Naive thymus-derived CD8-positive, alpha-beta T cell (primary cell): ENCODE data around the gene TCEAL9. TPM values are rescaled to one million over a fixed set of nuclear protein-coding genes. Genes with fewer than 3 reads are reported as not detected.

Experiments used
- ATAC-seq, 2 donors: fragments of 150-1000 bp; cut with Tn5 transposase in 1 of 2; sonication (Bioruptor Pico), chemical (Tn5 transposase) in 1 of 2; 1 replicate in 1 of 2; 2 replicates in 1 of 2; pipeline ENCODE4 v1.10.0; 2021; ENCODE audit warnings: mild to moderate bottlenecking in 2 of 2, moderate library complexity in 2 of 2
- POLR2A ChIA-PET: fragments of 350-600 bp; sonication (Branson Sonifier 250); formaldehyde crosslinking; loops from one replicate; lab custom pipeline; 2021; ENCODE audit warnings: antibody characterized with exemption; lab: Charles Lee
- DNase-seq, 10 donors: peaks; one replicate each; pipeline versions ENCODE4 v3.0.0 to v3.0.0-alpha.2; 2020 to 2022
- H3K27ac Mint-ChIP-seq, 10 donors: one replicate each; pipeline ENCODE4 v1.8.0; 2020 to 2022; ENCODE audit warnings: mild to moderate bottlenecking in 10 of 10, mixed read lengths in 10 of 10, moderate library complexity in 4 of 10, inconsistent platforms in 1 of 10
- H3K27me3 Mint-ChIP-seq, 5 donors: one replicate each; pipeline ENCODE4 v1.8.0; 2021 to 2022; ENCODE audit warnings: mixed read lengths in 5 of 5
- H3K36me3 Mint-ChIP-seq, 3 donors: one replicate each; pipeline ENCODE4 v1.8.0; 2020 to 2022; ENCODE audit warnings: mixed read lengths in 3 of 3, mild to moderate bottlenecking in 2 of 3, inconsistent platforms in 1 of 3
- H3K4me1 Mint-ChIP-seq, 4 donors: one replicate each; pipeline ENCODE4 v1.8.0; 2021 to 2022; ENCODE audit warnings: mixed read lengths in 4 of 4
- H3K4me3 Mint-ChIP-seq, 10 donors: one replicate each; pipeline ENCODE4 v1.8.0; 2020 to 2022; ENCODE audit warnings: mild to moderate bottlenecking in 10 of 10, mixed read lengths in 10 of 10, moderate library complexity in 6 of 10, inconsistent platforms in 1 of 10
- H3K9me3 Mint-ChIP-seq, 9 donors: one replicate each; pipeline ENCODE4 v1.8.0; 2020 to 2022; ENCODE audit warnings: mixed read lengths in 9 of 9, mild to moderate bottlenecking in 3 of 9, inconsistent platforms in 1 of 9, moderate library complexity in 1 of 9
- polyA plus RNA-seq, 3 donors: library from polyadenylated mRNA; unstranded; fragments of 300-500 nt; fragmentation: Illumina TruSeq; gene quantifications; one replicate each; pipeline ENCODE4 v1.2.3, GENCODE V29; 2021
- total RNA-seq, 8 experiments: library from RNA in 2 of 8; stranded (reverse) in 2 of 8; gene quantifications; one replicate each; pipeline ENCODE4 v1.2.3 and lab custom pipeline; 2021 to 2026

The TCEAL9 gene
- total and polyA plus RNA-seq, 5 experiments from 2014 or later, result 1.3 to 5.2 (median 3.3) TPM

DNA sequence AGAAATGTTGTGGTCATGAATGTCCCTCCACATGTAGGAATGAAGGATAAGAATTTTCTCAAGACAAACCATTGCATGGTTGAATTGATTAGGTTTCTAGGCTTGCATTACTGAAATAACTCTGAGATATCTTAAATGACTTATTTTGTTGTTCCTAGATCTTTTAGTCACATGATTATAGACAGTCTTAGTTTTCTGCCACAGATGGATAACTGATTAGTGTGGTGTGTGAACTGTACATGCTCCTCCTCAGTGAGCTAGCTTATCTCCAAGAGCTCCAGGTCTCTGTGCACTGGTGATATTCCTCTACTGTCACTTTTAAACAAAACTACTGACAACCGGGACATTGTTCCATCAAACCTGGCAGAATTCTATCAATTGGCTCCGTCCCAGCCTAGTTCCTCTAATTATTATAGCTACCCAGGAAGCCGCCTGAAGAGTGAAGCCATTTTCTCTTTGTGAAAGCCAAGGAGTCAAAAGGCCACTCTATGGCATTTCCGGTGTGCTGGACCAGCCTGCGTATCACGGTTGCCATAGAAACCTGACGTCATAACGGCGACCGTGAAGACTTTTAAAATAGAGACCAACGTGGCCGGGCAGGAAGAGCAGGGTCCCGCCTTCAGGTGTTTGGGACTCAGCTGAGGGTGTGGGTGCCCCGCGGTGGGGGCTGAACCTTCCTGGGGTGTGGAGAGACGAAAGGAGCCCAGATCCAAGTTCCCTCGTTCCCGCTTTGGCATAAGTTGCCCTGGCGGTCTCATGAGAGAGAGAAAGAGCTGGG, 48.1 kb downstream of the TCEAL9 start:
- peak overlapping the region; percentile 67 to 86 (median 78) for H3K4me3 Mint-ChIP-seq
- H3K27ac Mint-ChIP-seq, result peak overlapping the region in 6 of 10 donors; percentile 27 to 89 (median 73)
- POLR2A ChIA-PET, result no interaction called here
- H3K36me3 Mint-ChIP-seq, result peaks cover 0 to 3% (median 0%) of the 10 kb centered on the region in 3 donors
- ATAC-seq (peak; percentile 33 to 76), DNase-seq (peak in 7 of 10 donors; percentile 2 to 64 (median 26))
- peaks cover 0 to 2% (median 2%) of the 10 kb centered on the region in 5 donors for H3K27me3 Mint-ChIP-seq
- H3K4me1 Mint-ChIP-seq, result peaks cover 2 to 11% (median 8%) of the 10 kb centered on the region in 4 donors
- peaks cover 0 to 2% (median 0%) of the 10 kb centered on the region in 9 donors for H3K9me3 Mint-ChIP-seq

- Mint-ChIP-seq H3K4me3 (peak overlapping the region; percentile 67 to 86 (median 78)), H3K27me3 (peaks cover 0 to 8% (median 3%) of the 10 kb centered on the region in 5 donors), H3K4me1 (peaks cover 2 to 11% (median 8%) of the 10 kb centered on the region in 4 donors), H3K36me3 (peaks cover 0 to 3% (median 0%) of the 10 kb centered on the region in 3 donors), H3K27ac (peak overlapping the region in 4 of 10 donors; percentile 27 to 89 (median 54)), H3K9me3 (peaks cover 0 to 2% (median 0%) of the 10 kb centered on the region in 9 donors)
- POLR2A ChIA-PET, result no interaction called here
- no peak for ATAC-seq
- no peak for DNase-seq
Observed at GRCh38 chrX:103405009-103405333, 48.7 kb downstream of the TCEAL9 start.

- ATAC-seq (no peak), DNase-seq (no peak)
- H3K27me3 Mint-ChIP-seq, result peaks cover 2 to 14% (median 5%) of the 10 kb centered on the region in 5 donors
- peaks cover 0 to 3% (median 0%) of the 10 kb centered on the region in 3 donors for H3K36me3 Mint-ChIP-seq
- POLR2A ChIA-PET, result no interaction called here
- peaks cover 0 to 2% (median 0%) of the 10 kb centered on the region in 9 donors for H3K9me3 Mint-ChIP-seq
- peaks cover 2 to 11% (median 8%) of the 10 kb centered on the region in 4 donors for H3K4me1 Mint-ChIP-seq
- H3K4me3 Mint-ChIP-seq, result no peak overlapping the region
- no peak overlapping the region for H3K27ac Mint-ChIP-seq
Observed at GRCh38 chrX:103406256-103406655, 50.0 kb downstream of the TCEAL9 start.

- H3K4me3 Mint-ChIP-seq, result no peak overlapping the region
- H3K36me3 Mint-ChIP-seq, result no peaks in the 10 kb centered on the region
- H3K9me3 Mint-ChIP-seq, result peaks cover 0 to 2% (median 0%) of the 10 kb centered on the region in 9 donors
- peaks cover 2 to 14% (median 5%) of the 10 kb centered on the region in 5 donors for H3K27me3 Mint-ChIP-seq
- no peak overlapping the region for H3K27ac Mint-ChIP-seq
- POLR2A ChIA-PET, result no interaction called here
- DNase-seq, result no peak
- ATAC-seq, result no peak
- peaks cover 2 to 11% (median 8%) of the 10 kb centered on the region in 4 donors for H3K4me1 Mint-ChIP-seq
Observed at GRCh38 chrX:103407776-103408175, 51.5 kb downstream of the TCEAL9 start.

Other genes starting within 250 kb of the TCEAL9 start
- gene BEX4, start 141.4 kb upstream of the TCEAL9 start, total RNA-seq, result 10 to 100 TPM; 54.3 to 57.2 TPM
- gene BEX4, start 141.4 kb upstream of the TCEAL9 start, polyA plus RNA-seq, result 100 to 1,000 TPM in 2 of 3 donors, 10 to 100 TPM in 1; 92.9 to 115 (median 106) TPM
- 10 to 100 TPM; 25.2 to 26.8 TPM for gene TCEAL8, start 101.4 kb upstream of the TCEAL9 start, total RNA-seq
- gene TCEAL8, start 101.4 kb upstream of the TCEAL9 start, polyA plus RNA-seq, result 10 to 100 TPM; 66.4 to 71.4 (median 69.3) TPM
- gene TCEAL5, start 79.8 kb upstream of the TCEAL9 start, total RNA-seq, result not detected
- gene TCEAL5, start 79.8 kb upstream of the TCEAL9 start, polyA plus RNA-seq, result not detected
- gene BEX2, start 45.5 kb upstream of the TCEAL9 start, total RNA-seq, result 10 to 100 TPM; 30.3 to 33.8 TPM
- 10 to 100 TPM; 87.5 to 98.5 (median 92.1) TPM for gene BEX2, start 45.5 kb upstream of the TCEAL9 start, polyA plus RNA-seq
- gene TCEAL7, start 26.3 kb upstream of the TCEAL9 start, total RNA-seq, result not detected
- not detected for gene TCEAL7, start 26.3 kb upstream of the TCEAL9 start, polyA plus RNA-seq
- 10 to 100 TPM; 33.8 to 34.3 TPM for gene BEX3, start 20.0 kb downstream of the TCEAL9 start, total RNA-seq
- 100 to 1,000 TPM in 2 of 3 donors, 10 to 100 TPM in 1; 92.6 to 136 (median 134) TPM for gene BEX3, start 20.0 kb downstream of the TCEAL9 start, polyA plus RNA-seq
- not detected for gene RAB40A, start 163.0 kb downstream of the TCEAL9 start, total RNA-seq
- under 1 TPM in 1 of 3 donors, not detected in 2; 0.15 TPM for gene RAB40A, start 163.0 kb downstream of the TCEAL9 start, polyA plus RNA-seq
- 10 to 100 TPM; 15.9 to 17.2 TPM for gene TCEAL4, start 229.0 kb downstream of the TCEAL9 start, total RNA-seq
- gene TCEAL4, start 229.0 kb downstream of the TCEAL9 start, polyA plus RNA-seq, result 10 to 100 TPM; 16.5 to 28.0 (median 20.8) TPM